HG03045 (cell line): Measurements from ENCODE around the gene PPIAL4G.
"Not testable (repeated sequence)": the region's sequence is repeated elsewhere in the genome, so short reads cannot be mapped to it uniquely, and the experiment has no call there.

ENCODE experiments used
- ATAC-seq: cut with Tn5 transposase; IDR thresholded peaks from one replicate; pipeline ENCODE4 v1.9.1; 2021; ENCODE audit warnings: mild to moderate bottlenecking, moderate library complexity; ENCODE audit not compliant: unreplicated experiment

PPIAL4G gene

DNA sequence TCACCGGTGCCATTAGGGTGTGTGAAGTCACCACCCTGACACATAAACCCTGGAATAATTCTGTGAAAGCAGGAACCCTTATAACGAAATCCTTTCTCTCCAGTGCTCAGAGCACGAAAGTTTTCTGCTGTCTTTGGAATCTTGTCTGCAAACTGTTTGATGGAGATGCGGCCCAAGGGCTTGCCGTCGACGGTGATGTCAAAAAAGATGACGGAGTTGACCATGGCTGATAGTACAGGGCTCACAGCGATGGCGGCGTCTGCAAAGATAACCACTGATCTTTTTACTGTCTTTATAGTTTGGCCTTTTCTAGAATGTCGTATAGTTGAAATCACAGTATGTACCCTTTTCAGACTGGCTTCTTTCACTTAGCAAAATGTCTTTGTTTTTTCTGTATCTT is at the start of gene PPIAL4G:
TSS of gene PPIAL4G (minus strand) at position 274 of the 400 bp plus-strand sequence. CDS start at position 224, 50 bp downstream.
- not testable (repeated sequence) for ATAC-seq

DNA sequence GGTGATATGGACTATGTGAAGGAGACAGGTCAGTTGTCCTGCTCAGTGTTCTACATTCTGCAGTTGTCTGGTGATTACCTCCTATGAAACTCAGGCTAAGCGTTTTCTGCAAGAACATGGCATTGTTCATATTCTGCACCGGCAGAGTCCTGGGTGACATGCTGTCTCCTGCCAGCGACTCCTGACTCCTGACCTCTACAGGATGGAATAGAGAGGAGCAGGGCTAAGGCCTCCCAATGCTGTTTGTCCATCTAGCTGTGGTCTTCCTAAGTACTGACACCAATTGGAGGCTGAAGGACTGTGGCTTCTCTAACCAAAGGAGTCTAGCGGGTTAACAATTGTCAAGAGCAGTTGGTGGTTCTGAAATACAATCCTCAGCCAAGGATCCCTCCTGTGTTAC is 49.1 kb upstream of the PPIAL4G start:
- ATAC-seq = not testable (repeated sequence)

DNA sequence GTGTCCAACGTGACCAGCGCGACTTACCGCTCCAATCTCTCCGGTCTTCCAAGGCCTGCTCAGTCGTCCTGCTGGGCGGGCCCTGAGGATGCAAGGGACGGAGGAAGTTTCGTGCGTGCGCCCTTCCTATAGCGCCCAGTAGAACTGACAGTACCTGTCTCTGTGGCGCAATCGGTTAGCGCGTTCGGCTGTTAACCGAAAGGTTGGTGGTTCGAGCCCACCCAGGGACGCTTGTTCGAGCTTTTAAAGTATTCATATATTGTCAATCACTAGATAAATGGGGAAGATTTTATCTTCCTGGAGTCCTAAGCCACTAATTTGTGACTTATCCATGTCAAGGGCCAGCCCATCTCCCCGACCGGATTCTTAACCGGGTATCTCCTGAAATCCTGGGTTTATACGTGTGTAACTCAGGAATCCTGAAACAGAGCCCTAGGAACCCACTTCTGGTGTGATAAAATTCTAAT is 46.0 kb upstream of the PPIAL4G start:
- ATAC-seq = not testable (repeated sequence)

DNA sequence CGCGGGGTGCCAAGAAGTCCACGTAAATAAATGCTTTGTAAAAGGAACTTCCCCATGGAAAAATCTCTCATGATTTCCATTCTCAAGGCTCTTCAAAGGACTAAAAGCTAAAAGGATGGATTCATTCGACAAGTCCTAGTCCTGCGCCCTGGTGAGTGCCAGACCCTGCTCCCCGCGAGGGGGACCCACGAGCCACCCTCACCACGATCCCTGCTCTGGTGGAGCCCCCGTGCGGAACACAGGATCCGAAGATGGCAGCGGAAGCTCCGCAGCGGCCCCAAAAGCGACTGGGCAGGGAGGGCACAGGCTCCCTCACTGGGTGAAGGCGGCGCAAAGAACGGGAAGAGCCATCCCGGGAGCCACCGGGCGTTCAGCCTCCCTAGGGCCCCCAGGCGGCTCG is 45.5 kb upstream of the PPIAL4G start:
- not testable (repeated sequence) for ATAC-seq

DNA sequence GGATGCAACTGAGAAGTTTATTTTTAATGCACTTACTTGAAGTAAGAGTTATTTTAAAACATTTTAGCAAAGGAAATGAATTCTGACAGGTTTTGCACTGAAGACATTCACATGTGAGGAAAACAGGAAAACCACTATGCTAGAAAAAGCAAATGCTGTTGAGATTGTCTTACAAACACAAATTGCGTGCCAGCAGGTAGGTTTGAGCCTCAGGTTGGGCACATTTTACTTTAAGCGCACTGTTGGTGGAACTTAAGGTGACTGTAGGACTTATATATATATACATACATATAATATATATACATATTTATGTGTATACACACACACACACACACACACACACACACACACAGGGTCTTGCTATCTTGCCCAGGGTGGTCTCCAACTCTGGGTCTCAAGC is 43.5 kb upstream of the PPIAL4G start:
- ATAC-seq = not testable (repeated sequence)

DNA sequence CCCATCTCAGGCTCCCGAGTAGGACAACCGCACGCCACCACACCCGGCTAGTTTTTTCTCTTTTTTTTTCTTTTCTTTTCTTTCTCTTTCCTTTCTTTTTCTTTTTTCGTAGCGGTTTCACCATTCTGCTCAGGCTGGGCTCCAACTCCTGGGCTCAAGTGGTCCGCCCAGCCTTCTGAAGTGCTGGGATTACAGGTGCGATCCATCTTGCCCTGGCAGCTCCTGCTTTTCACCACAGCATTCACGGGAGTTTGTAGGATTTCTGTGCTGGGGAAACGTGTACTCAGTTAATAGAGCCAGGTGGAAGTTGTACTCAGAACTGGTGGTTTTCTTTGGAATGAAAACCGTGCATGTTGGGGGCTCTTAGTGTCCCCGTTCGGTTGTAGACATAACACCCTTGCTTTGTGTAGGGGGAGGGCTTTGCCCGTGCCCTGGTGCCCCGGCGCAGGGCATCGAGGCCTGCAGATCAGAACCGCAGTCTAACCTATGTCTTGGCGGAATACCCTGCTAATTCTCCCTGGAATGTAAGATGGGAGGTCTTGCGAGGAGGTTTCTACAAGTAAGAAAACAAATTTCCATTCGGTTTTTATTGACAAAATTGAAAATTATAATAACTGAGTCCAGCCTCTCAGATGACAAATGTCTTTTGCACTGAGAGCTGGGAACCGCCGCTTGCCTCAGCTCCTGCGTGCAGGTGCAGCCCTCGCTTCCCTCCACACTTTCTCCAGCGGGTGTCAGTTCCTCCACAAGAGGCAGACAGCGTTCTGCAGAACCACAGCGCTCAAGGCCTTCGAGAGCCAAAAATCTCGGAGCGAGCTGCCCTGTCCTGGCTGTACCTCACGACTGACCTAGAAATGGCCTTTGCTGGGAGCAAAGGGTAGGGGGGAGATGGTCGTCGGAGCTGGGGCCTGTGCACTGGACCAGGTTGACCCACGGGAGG is 40.4 kb upstream of the PPIAL4G start:
- not testable (repeated sequence) for ATAC-seq

DNA sequence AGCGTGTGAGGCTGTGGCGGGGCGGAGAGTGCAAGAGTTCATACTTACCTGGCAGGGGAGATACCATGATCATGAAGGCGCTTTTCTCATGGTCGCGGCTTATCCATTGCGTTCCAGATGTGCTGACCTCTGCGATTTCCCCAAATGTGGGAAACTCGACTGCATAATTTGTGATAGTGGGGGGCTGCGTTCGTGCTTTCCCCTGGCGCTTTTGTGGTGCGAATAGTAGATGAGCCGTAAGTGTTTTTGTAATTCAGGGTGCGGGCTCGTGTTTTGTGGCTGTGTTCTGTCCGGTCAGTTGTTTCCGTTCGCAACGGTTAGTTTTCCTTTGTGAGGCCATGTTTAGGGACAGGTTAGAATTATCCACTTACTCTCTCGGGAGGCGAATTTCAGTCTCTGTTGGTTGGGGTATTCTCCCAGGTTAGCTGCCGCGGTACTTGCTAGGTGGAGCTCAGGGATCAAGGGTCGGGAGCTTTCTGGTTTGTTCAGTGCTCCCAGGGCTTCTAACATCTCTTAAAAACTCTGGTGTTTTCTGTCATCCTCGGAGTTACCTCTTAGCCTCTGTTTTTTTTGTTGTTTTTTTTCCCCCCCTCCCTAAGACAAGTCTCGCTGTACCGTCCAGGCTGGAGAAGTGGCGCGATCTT is 39.6 kb upstream of the PPIAL4G start:
- ATAC-seq = peak; percentile 83

DNA sequence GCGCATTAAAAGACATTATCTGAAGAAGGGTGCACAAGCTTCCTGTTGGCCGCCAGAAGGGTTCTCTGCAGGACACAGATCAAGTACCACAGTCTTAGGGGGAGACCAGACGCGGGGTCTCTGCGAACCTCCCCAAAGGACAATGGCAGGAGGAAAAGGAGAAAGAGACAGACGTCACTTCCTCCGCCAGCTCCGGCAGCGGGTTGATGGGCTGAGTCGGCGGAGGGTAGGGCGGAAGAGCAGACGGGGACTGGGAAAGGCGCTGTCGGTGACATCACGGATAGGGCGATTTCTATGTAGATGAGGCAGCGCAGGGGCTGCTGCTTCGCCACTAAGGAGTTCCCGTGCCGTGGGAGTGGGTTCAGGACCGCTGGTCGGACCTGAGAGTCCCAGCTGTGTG is 39.0 kb upstream of the PPIAL4G start:
- peak; percentile 54 for ATAC-seq

DNA sequence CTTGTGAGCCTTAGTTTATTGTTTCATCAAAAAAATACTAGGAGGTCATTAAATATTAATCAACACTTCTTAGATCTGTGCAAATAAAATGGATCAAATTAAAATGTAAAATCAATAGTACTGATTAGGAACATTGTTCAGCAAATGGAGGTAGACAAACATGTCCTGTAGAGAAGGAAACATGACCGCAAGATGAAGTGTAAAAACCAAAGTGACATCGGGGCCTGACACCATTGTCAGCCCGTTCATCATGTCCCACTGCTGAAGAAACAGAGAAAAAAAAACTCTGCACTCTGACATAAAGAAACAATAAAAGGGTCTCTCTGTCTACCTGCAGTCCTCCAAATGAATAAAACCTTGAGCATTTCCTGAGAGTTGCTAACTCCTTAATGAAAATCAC is 31.2 kb upstream of the PPIAL4G start:
- ATAC-seq = not testable (repeated sequence)

DNA sequence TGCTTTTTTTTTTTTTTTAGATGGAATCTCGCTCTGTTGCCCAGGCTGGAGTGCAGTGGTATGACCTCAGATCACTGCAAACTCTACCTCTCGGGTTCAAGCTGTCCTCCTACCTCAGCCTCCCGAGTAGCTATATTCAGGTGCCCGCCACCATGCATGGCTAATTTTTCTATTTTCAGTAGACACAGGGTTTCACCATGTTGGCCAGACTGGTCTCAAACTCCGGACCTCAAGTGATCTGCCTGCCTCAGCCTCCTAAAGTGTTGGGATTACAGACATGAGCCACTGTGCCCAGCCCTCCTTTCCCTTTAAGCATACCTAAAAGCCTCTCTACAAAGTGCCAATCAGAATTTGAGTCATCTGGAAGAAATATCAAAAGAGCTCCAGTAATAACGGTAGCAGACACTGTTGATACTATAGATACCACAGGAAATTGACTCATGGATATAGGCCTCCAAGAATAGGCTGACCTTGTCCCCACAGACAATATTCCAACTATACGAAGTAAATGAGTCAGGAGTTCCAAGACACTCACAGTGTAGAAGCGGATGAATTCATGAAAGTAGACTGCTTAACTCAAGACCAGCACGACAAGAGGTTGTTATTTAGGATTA is 29.6 kb upstream of the PPIAL4G start:
- ATAC-seq = not testable (repeated sequence)

DNA sequence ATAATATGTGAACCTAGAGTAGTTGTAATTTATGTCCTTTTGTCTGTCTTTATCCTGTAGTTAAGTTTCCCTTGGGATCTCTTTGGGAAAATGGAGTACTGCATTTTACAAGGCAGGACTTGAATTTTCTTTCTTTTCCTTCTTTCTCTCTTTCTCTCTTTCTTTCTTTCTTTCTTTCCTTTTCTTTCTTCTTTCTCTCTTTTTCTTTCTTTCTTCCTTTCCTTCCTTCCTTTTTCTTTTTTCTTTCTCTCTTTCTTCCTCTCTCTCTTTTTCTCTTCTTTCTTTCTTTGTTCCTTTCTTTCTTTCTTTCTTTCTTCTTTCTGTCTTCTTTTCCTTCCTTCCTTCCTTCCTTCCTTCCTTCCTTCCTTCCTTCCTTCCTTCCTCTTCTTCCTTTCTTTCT is 10.8 kb upstream of the PPIAL4G start:
- ATAC-seq = not testable (repeated sequence)

DNA sequence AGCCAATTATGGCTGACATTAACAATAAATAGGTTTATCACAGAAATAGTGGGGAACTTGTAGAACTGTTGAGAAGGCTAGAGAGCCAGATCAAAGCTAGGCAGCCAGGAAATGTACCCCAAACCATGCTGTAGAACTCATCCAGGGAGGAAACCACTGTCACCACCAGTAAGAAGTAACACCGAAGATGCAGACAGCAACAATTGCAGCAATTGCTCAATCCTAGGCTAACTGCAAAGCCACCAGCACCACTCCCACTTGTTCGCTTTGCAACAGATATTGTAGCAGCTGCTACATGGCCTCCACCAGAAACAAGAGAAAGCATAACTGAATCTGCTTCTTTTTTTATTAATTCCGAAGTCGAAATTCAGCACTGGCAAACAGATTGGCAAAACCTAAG is 2.0 kb downstream of the PPIAL4G start:
- ATAC-seq = not testable (repeated sequence)

DNA sequence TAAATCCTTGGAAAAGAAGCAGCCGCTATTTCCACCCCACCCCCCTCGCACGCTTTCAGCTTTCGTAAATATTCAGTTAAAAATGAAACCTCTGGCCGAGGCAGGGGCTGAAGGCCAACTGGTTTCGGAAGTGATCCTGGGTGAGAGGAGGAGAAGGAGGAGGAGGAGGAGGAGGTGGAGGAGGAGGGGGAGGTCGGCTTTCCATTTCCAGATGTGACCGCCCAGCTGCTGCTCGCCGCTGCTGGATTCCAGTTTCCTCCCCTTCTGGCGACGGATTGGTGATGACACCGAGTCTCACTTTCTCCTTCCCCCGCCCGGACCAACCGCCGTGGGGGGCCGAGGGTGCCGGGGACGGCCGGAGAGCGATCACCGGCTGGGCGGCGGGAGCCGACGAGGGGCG is 23.4 kb downstream of the PPIAL4G start:
- ATAC-seq = not testable (repeated sequence)

DNA sequence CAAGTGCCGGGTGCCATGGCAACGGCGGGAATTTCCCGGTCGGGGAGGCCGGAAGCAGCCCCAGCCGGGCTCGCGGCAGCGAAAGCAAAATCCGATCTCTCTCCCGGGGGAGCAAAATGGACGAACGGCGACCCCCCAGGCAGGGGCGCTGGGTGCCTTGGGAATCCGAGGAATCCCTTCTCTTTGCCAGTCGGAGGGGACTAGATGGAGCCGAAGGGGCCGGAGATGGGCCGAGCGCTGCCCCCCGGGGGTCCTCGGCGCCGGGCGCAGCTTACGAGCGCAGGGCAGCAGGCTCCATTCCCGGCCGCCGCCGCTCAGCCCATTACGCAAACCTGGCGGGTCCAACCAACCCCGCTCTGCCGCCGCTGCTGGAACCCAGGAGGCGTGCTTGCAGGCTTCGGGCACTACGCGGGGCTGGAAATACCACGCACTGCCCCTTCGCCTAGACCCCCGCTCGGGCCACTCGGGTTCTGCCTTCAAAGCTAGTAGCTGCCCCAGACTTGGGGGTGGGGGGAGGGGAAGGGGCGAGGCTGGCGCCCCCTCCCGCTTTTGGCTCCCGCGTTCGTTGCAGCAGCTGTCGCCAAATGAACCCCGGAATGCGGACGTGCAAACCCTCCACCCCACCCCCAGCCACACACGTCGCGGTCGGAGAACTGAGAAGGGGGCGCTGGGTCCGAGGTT is 24.1 kb downstream of the PPIAL4G start:
- not testable (repeated sequence) for ATAC-seq

DNA sequence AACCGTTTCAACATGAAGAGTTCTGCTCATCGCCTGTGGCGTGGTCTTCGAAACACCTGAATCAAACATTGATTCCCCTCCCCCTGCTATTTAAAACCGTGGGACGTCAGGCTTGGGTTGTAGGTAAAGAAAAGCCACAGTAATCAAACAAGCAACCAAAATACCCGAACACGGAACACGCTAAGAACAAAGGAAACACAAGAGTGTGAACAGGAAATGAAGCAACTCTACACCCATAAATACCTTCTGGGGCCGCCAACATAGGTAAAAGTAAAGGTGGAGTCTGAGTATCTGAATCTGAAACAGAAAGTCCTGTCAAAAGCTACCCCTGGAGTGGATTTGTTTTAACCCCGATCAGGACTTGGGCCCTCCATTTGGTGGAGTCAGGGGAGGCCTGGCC is 24.7 kb downstream of the PPIAL4G start:
- ATAC-seq = not testable (repeated sequence)

DNA sequence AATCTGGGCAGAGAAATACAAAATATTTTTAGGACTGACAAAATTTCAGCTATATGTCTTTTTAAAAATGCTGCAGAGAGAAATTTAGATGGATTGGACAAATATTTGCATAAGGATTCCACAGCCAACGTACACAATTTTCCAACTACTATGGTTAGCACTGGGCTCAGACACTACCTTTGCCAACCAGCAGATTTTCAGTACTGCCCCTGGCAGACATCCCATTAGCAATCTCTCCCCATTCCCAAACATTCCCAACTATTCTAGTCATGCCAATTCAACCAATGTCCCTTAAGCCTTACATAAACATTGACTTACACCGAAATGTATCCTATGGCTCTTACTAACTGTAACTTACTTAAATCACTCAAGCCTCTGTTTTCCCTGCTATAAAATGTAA is 30.3 kb downstream of the PPIAL4G start:
- ATAC-seq = not testable (repeated sequence)

DNA sequence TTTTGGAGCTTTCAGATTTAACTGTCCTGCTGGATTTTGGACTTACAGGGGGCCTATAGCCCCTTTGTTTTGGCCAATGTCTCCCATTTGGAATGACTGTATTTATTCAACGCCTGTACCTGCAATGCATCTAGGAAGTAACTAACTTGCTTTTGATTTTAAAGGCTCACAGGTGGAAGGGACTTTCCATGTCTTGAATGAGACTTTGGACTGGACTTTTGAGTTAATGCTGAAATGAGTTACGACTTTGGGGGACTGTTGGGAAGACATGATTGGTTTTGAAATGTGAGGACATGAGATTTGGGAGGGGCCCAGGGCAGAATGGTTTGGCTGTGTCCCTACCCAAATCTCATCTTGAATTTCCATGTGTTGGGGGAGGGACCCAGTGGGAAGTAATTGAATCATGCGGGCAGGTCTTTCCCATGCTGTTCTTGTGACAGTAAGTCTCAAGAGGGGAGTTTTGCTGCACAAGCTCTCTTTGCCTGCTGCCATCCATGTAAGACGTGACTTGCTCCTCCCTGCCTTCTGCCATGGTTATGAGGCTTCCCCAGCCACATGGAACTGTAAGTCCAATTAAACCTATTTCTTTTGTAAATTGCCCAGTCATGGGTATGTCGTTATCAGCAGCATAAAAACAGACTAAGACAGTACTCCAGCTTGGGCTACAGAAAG is 43.3 kb downstream of the PPIAL4G start:
- not testable (repeated sequence) for ATAC-seq

DNA sequence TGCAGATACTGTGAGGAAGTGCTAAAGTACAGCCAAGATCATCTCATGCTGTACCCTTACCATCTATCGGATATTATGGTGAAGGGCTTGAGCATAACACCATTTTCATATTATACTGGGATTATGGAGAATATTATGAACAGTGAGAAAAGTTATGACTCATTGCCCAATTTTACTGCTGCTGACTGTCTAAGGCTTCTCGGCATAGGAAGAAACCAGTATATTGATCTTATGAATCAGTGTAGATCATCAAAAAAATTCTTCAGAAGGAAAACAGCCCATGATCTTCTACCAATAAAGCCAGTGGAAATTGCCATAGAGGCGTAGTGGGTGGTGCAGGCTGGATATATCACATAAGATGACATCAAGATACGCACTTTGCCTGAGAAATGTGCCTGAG is 47.7 kb downstream of the PPIAL4G start:
- no peak for ATAC-seq

DNA sequence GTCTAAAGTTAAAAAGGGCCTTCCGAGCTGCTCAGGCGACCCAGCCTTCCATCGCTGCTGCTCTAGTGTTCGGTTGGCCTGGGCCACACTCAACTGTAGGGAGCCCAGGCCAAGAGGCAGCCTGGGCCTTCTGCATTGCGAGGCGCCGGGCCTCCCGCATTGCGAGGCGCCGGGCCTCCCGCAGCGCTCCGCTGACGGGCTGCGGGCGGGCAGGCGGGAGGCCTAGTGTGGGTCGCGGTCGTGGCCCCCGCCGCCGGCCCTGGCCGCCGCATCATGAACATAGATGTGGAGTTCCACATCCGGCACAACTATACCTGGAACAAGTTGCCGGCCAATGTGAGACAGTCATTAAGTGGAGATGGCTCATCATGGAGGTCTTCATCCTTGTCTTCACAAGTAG is 48.3 kb downstream of the PPIAL4G start:
- no peak for ATAC-seq

DNA sequence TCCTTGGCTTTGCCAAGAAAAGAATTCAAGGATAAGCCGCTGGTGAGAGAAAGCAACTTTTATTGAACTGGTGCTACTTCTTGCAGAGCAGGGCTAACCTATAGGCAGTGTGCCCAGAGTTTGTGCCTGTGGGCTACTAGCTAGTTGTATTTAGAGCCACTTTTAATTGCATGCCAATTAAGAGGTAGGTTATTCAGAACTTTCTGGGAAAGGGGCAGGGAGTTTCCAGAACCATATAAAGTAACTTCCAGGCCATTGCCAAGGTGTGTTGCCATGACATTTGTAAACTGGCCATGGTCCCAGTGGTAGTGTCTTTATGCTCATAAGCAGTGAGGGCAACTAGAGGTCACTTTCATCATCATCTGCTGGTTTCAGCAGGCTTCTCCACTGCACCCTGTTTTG is 50.2 kb downstream of the PPIAL4G start:
- ATAC-seq = not testable (repeated sequence)
